GM10248 (cell line): ENCODE measurements around the gene TMEM87B.

Experiments used
- CTCF ChIA-PET: fragments of 300-600 bp; sonication (Branson Sonifier 250); formaldehyde crosslinking; extraction: SDS; loops from one replicate; lab custom pipeline; 2021; ENCODE audit warnings: antibody characterized with exemption; lab: Yijun Ruan, JAX
- POLR2A ChIA-PET: fragments of 350-650 bp; sonication (Branson Sonifier 250); formaldehyde crosslinking; extraction: SDS; loops from one replicate; lab custom pipeline; 2020; ENCODE audit warnings: antibody characterized with exemption; lab: Yijun Ruan, JAX
- DNase-seq: peaks from one replicate; pipeline ENCODE4 v3.0.0; 2012; ENCODE audit errors: extremely low spot score
- CTCF ChIP-seq: IDR thresholded peaks from 2 replicates; pipeline ENCODE4 v1.5.1; 2012; ENCODE audit warnings: mild to moderate bottlenecking, low read depth; ENCODE audit errors: extremely low read depth, missing control alignments, control extremely low read depth

Gene TMEM87B

DNA sequence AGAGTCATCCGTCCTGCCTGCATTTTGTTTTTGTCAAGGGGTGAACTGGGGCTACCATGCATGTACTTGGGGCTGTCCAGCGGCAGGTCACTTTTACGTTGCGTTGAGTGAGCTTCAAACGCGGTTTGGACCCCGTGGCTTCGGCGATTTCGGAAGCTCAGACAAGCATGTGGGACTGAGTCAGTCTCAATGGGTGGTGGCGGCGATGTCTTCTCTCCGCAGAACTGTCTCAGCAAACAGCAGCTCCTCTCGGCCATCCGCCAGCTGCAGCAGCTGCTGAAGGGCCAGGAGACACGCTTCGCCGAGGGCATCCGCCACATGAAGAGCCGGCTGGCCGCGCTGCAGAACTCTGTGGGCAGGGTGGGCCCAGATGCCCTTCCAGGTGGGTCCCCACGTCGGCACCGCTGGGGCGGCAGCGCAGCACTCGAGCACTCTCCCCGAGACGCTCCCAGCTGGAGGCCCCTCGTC, 104.4 kb downstream of the TMEM87B start:
- TF ChIP-seq CTCF: no peak
- ChIA-PET POLR2A (no interaction called here), CTCF (interaction anchor here (1.3 kb wide), 1 partner anchor 12 kb away, joined by 4 read pairs; no protein-coding TSS in a partner anchor)
- no peak for DNase-seq

DNA sequence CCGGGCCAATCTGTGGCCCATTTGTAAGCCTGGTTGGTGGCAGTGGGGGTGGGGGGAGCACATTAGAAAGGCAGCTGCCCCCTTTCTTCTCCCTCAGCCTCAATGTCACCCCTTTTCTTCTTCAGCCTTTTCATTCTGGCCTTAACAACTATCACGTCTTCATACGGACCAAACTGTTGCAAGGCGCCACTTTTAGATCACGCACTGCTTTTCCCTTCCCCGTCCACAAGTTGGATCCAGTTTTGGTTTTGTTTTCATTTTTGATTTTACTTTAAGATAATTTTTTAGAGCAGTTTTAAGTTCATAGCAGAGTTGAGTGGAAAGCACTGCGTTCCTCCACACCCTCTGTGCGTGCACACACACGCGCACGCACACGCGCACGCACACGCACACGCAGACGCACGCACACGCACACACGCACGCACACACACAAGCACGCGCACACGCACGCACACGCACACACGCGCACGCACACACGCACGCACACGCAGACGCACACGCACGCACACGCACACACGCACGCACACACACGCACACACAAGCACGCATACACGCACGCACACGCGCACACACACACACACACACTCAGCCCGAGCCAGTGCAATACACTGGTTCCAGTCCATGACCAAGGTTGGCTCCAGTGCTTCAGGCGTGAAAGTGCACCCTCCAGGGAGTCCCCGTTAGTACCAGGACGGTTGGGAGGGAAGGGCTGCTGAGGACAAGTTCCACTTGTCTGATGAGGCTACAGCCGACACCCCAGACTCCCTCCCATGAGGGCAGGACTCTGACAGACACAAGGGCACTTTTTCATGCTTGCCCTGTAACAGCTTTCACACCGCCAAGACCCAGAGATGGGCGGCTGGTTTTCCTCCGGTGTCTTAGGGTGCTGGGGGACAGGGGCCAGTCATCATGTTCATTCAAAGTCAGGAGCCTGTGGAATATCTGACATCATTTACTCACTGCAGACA, 105.5 kb downstream of the TMEM87B start:
- ChIA-PET POLR2A (no interaction called here), CTCF (interaction anchor here (1.3 kb wide), 1 partner anchor 11 kb away, joined by 4 read pairs; no protein-coding TSS in a partner anchor)
- TF ChIP-seq CTCF: no peak
- DNase-seq: no peak

GRCh38 chr2:112161431-112162145, 106.5 kb downstream of the TMEM87B start:
- ChIA-PET CTCF (no interaction called here), POLR2A (no interaction called here)
- no peak for DNase-seq
- no peak for TF ChIP-seq CTCF

DNA sequence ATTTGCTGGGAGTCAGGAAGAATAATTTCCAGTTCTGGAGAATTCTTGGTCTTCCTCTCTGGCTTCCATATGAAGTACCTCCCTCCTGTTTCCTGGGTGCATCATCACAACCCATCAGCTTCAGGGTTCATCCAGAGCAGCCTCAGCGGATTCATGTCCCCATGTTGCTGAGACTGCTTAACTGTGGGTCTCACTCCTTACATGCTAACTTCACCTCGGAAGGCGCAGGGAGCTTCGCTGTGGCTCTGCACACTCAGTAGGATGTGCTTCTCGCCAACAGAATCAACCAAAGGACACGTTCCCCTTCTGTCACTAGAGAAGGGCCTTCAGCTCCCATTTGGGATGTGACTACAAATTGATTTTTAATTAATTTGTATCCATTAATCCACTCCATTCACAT, 107.3 kb downstream of the TMEM87B start:
- TF ChIP-seq CTCF: no peak
- DNase-seq: no peak
- ChIA-PET POLR2A (no interaction called here), CTCF (interaction anchor here (1.1 kb wide), 1 partner anchor 30 kb away, joined by 3 read pairs; no protein-coding TSS in a partner anchor)

DNA sequence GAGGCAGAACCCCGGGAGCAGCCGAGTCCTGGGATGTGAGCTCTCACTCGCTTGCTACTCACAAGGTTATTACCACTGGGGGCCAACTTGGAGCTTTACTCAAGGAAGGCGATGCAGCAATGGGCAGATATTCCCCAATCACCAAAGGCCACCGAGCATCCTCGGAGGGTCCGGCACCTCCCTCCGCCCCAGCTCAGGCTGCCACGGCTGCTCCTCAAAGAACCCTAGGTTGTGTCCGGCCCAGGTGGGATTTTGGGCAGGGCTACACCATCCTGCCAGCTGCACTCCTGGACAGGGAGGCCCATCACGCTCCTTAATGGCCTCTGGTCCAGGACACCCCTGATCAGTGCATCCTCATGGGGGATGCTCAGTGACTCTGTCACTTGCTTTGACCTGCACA, 107.9 kb downstream of the TMEM87B start:
- ChIA-PET CTCF (interaction anchor here (1.1 kb wide), 1 partner anchor 30 kb away, joined by 3 read pairs; no protein-coding TSS in a partner anchor), POLR2A (no interaction called here)
- TF ChIP-seq CTCF: no peak
- no peak for DNase-seq

DNA sequence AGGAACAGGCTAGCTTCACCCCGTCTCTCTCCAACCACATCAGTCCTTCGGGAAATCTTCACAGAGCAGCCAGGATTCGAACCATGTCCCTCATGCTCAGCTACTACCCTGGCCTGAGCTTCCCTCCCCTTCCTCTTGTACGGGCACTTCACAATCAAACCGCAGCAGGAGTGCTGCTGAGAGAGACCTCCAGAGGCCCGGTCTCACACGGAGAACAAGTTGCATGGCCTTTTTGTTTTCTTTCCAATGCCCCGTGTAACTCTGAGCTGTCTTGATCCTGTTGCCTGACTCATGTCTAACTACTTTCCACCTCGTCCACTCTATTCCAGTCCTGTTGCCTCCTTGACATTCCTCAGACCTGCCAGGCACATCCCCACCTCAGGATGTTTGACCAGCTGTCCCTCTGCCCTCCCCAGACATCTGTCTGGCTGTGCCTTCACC, 108.5 kb downstream of the TMEM87B start:
- TF ChIP-seq CTCF: no peak
- DNase-seq: no peak
- POLR2A ChIA-PET: no interaction called here
- CTCF ChIA-PET: interaction anchor here (1.1 kb wide), 1 partner anchor 29 kb away, joined by 3 read pairs; no protein-coding TSS in a partner anchor
